Small intestine (tissue), 7 donors: ENCODE results near the gene ZNF407. TPM values are rescaled to one million over a fixed set of nuclear protein-coding genes. Genes with fewer than 3 reads are reported as not detected.

ENCODE experiments used
- DNase-seq, 2 donors: peaks; one replicate each; pipeline versions ENCODE4 v3.0.0 to v3.0.0-alpha.2; 2013
- FAIRE-seq: peaks from 2 replicates; lab custom pipeline; 2012; peaks lifted over from hg19 to GRCh38; lab: Jason Lieb, UNC
- H3K27ac ChIP-seq, 3 donors: one replicate each; pipeline ENCODE4 v1.5.1; 2013; ENCODE audit warnings: low read length in 2 of 3, mild to moderate bottlenecking in 2 of 3, control low read depth in 1 of 3, inconsistent platforms in 1 of 3, low read depth in 1 of 3, moderate library complexity in 1 of 3
- H3K27me3 ChIP-seq, 3 donors: one replicate each; pipeline ENCODE4 v1.6.1; 2013; ENCODE audit warnings: low read length in 3 of 3, inconsistent platforms in 1 of 3; ENCODE audit not compliant: control insufficient read depth in 3 of 3, insufficient read depth in 3 of 3
- H3K36me3 ChIP-seq, 3 donors: one replicate each; pipeline ENCODE4 v1.6.1; 2013; ENCODE audit warnings: low read length in 3 of 3, inconsistent platforms in 1 of 3, low read depth in 1 of 3, mild to moderate bottlenecking in 1 of 3, moderate library complexity in 1 of 3; ENCODE audit not compliant: control insufficient read depth in 3 of 3, insufficient read depth in 2 of 3
- H3K4me1 ChIP-seq, 3 donors: one replicate each; pipeline ENCODE4 v1.6.1; 2013; ENCODE audit warnings: low read length in 2 of 3, inconsistent platforms in 1 of 3, low read depth in 1 of 3, mild to moderate bottlenecking in 1 of 3, moderate library complexity in 1 of 3; ENCODE audit not compliant: control insufficient read depth in 3 of 3, insufficient read depth in 2 of 3
- H3K4me3 ChIP-seq, 3 donors: one replicate each; pipeline ENCODE4 v1.5.1; 2013; ENCODE audit warnings: low read length in 3 of 3, control low read depth in 1 of 3, inconsistent platforms in 1 of 3, low read depth in 1 of 3, mild to moderate bottlenecking in 1 of 3, moderate library complexity in 1 of 3
- H3K9me3 ChIP-seq, 2 donors: one replicate each; pipeline ENCODE4 v1.6.1; 2013; ENCODE audit warnings: low read depth in 1 of 2, low read length in 1 of 2; ENCODE audit not compliant: control insufficient read depth in 2 of 2, insufficient read depth in 1 of 2
- WGBS, 3 donors: extraction: QIAGEN DNeasy Blood & Tissue Kit; methylation state at CpG; one replicate each; pipeline ENCODE4 v1.1.7; 2013; 5-methylcytosine and 5-hydroxymethylcytosine counted together
- polyA plus RNA-seq, 4 donors: library from polyadenylated mRNA; stranded (reverse) in 3 of 4; unstranded in 1 of 4; fragments of 200-250 nt in 3 of 4; fragments of 120-200 nt in 1 of 4; gene quantifications; one replicate each; pipeline versions ENCODE4 v1.2.1 to v1.2.3, GENCODE V29; 2013
- donor health status: healthy with polysubstance abuse.
- donor health status: control.
- donor health status: control.
- donor health status: Bipolar disorder and iron deficiency.
- donor health status: healthy.

ZNF407 gene
- polyA plus RNA-seq, 4 donors, result 2.7 to 6.3 (median 4.0) TPM

- WGBS, 3 donors, result 82 to 95% (median 93%) methylated on average over 3 of the region's 3 CpGs
- no peak for DNase-seq
- Histone ChIP-seq H3K9me3 (no peaks in the 10 kb centered on the region), H3K27ac (no peak overlapping the region), H3K4me3 (no peak overlapping the region), H3K4me1 (no peaks in the 10 kb centered on the region), H3K27me3 (no peaks in the 10 kb centered on the region), H3K36me3 (no peaks in the 10 kb centered on the region)
- no peak for FAIRE-seq
Measured at GRCh38 chr18:74828200-74828599, 230.5 kb downstream of the ZNF407 start.

GRCh38 chr18:74831571-74832250, 234.0 kb downstream of the ZNF407 start:
- 94 to 96% (median 94%) methylated on average over 13 of the region's 13 CpGs for WGBS, 3 donors
- Histone ChIP-seq H3K27me3 (no peaks in the 10 kb centered on the region), H3K4me3 (no peak overlapping the region), H3K4me1 (peaks cover 0 to 3% (median 2%) of the 10 kb centered on the region in 3 donors), H3K27ac (no peak overlapping the region), H3K9me3 (no peaks in the 10 kb centered on the region), H3K36me3 (peaks cover 0 to 4% (median 0%) of the 10 kb centered on the region in 3 donors)
- DNase-seq (no peak), FAIRE-seq (no peak)

DNA sequence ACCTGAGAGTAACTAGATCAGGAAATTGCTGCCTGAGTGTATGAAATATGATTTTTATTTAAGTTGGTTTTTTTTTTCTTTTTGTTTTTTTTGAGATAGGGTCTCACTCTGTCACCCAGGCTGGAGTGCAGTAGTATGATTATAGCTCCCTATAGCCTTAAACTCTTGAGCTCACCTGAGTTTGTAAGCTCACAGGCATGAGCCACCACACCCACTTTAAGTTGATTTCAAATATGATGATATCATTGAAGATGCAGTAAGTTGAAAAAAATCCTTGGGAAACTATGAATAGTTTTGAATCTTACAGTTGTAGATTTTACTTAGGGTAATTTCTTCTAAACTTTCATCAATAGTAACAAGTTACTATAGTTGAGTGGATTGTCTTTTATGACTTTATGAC, 234.7 kb downstream of the ZNF407 start:
- peaks cover 0 to 3% (median 2%) of the 10 kb centered on the region in 3 donors for H3K4me1 ChIP-seq
- no peaks in the 10 kb centered on the region for H3K27me3 ChIP-seq
- H3K4me3 ChIP-seq, result no peak overlapping the region
- FAIRE-seq (no peak), DNase-seq (no peak)
- H3K9me3 ChIP-seq, result no peaks in the 10 kb centered on the region
- no peak overlapping the region for H3K27ac ChIP-seq
- peaks cover 0 to 4% (median 0%) of the 10 kb centered on the region in 3 donors for H3K36me3 ChIP-seq

DNA sequence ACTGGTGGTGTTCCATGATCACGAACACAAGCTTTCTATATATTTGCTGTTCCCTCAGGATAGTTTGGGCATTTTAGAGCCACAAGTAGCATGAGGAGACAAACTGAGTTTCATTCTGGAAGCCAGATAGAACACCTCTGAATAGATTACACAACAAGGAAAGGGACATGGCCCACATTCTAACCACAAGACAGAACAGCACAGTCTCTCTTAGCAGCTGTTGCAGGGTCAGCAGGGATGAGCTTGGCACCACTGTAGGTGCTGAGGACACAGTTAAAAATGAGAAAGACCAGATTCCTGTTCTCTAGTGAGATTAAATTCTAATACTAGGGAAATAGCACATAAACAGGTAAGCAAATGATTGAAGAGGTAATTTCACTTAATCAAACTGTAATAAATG, 235.3 kb downstream of the ZNF407 start:
- H3K9me3 ChIP-seq, result no peaks in the 10 kb centered on the region
- no peak overlapping the region for H3K27ac ChIP-seq
- no peak for DNase-seq
- no peak overlapping the region for H3K4me3 ChIP-seq
- 96 to 98% (median 97%) methylated on average over 1 of the region's 1 CpG for WGBS, 3 donors
- no peaks in the 10 kb centered on the region for H3K27me3 ChIP-seq
- no peak for FAIRE-seq
- H3K36me3 ChIP-seq, result peaks cover 0 to 4% (median 0%) of the 10 kb centered on the region in 3 donors
- H3K4me1 ChIP-seq, result peaks cover 0 to 3% (median 2%) of the 10 kb centered on the region in 3 donors

DNA sequence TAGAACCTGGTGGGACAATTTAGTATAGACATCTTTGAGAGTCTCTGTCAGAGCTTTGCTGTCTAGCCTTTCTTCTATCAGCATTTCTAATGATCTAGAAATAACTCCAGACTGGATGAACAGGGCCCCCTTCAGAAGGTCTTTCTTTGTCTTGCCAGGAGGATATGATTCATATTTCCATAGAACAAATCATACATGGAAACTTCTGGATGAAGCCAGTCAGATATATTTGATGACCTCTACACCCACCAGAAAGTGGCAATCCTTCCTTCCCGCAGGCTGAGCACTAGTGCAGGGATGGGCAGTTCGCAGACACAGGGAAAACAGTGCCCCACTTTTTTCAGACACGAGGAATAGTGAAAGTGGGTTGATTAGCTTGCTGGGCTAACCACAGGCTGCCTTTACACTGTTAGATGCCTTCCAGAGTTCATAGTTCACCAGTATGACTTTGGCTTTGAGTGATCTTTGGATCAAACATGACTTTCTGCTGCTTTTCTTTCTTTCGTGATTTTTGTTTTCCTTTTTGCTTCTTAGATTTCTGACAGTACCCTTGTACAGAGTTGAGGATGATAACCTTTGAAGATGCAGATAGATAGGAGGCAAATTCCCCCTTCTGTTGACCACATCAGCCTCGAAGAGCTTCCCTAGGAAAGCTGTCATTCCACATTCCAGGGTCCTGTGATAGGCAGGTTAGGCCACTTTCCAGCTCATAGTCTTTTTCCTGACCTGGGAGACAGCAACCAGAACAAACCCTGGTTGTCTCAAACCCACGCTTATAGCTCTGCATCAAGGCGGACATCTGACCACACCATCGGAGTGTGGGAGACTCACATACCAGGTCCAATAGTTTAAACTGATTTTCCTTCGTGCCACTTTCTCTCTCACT, 237.0 kb downstream of the ZNF407 start:
- 75 to 88% (median 77%) methylated on average over 9 of the region's 9 CpGs for WGBS, 3 donors
- H3K36me3 ChIP-seq, result peaks cover 0 to 4% (median 0%) of the 10 kb centered on the region in 3 donors
- FAIRE-seq (no peak), DNase-seq (peak; percentile 9 to 23)
- no peaks in the 10 kb centered on the region for H3K27me3 ChIP-seq
- no peak overlapping the region for H3K27ac ChIP-seq
- H3K4me3 ChIP-seq, result no peak overlapping the region
- no peaks in the 10 kb centered on the region for H3K9me3 ChIP-seq
- peaks cover 0 to 3% (median 2%) of the 10 kb centered on the region in 3 donors for H3K4me1 ChIP-seq

DNA sequence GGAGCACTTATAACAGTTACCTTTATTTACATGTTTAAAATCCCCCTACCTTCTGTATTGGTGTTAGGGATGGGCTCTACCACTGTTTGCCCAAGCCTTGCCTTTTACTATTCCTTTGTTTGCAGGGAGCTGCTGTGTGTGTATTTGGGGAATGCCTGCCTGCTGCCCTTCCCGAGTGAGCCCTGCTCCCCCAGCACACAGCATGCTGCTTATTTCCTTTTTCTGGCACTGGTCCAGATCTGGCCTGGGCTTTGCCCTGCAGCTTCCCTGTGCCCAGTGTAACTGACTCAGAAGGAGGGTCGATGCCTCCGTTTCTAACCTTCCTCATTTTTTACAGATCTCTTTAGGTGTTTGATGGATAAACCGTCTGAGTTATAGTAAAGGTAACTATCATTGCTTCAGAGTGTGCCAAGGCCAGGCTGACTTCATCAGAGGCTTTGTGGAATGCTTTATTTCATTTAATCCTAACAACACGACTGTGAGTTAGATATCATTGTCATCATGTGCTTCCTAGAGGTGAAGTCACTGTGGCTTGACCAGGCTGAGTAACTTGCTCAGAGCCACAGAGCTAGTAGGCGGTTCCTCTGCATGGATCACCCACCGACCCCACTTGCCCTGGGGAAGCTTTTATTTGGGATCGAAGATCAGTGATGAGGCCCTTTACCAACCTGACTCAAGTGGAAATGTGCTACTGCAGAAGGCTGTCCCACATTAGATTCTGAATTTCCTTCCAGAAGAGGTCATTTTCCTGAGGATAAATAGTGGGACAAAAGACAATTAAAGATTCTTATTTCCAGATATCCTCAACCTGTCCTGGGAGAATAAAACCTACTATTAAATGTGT, 238.8 kb downstream of the ZNF407 start:
- H3K36me3 ChIP-seq, result peaks cover 0 to 4% (median 0%) of the 10 kb centered on the region in 3 donors
- DNase-seq, result peak; percentile 29 to 61
- H3K4me3 ChIP-seq, result no peak overlapping the region
- H3K9me3 ChIP-seq, result no peaks in the 10 kb centered on the region
- 45 to 67% (median 61%) methylated on average over 8 of the region's 8 CpGs for WGBS, 3 donors
- no peaks in the 10 kb centered on the region for H3K27me3 ChIP-seq
- peaks cover 0 to 3% (median 2%) of the 10 kb centered on the region in 3 donors for H3K4me1 ChIP-seq
- no peak overlapping the region for H3K27ac ChIP-seq
- no peak for FAIRE-seq

DNA sequence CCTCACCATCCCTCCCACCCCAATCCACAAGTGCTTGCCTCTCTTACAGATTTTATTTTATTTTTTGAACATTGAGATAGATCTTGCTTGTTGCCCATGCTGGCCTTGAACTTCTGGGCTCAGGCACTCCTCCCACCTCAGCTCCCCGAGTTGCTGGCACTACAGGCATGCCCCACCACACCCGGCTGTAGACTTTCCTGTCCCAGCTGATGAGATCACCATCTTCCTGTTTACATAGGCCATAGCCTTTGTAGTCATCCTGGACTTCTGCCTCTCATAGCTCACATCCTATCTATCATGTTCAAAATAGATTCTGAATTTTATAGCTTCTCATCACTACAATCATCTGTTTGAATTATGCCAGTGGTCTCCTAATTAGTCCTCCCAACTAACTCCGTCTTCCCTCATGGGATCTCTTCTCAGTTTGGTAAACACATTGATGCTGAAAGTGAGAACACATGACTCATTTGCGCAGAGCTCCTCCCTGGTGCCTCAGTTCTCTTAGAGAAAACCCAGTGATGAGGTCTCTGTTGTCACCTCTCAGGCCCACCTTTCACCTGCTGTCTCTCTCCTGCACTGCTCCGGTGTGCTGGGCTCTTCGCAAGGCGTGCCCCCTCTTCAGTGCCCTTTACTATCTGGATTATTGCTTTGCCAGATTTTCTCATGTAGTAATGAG, 243.0 kb downstream of the ZNF407 start:
- peak in 1 of 2 donors; percentile 11 for DNase-seq
- H3K36me3 ChIP-seq, result peaks cover 0 to 3% (median 2%) of the 10 kb centered on the region in 3 donors
- H3K27ac ChIP-seq, result no peak overlapping the region
- WGBS, 3 donors, result 73 to 78% (median 75%) methylated on average over 7 of the region's 7 CpGs
- no peak overlapping the region for H3K4me3 ChIP-seq
- H3K4me1 ChIP-seq, result peaks cover 0 to 3% (median 2%) of the 10 kb centered on the region in 3 donors
- H3K27me3 ChIP-seq, result no peaks in the 10 kb centered on the region
- no peak for FAIRE-seq
- H3K9me3 ChIP-seq, result no peaks in the 10 kb centered on the region
